ENCODE measurements around the gene TSHZ2.
"Not testable (repeated sequence)": the region's sequence is repeated elsewhere in the genome, so short reads cannot be mapped to it uniquely, and the experiment has no call there.

TSHZ2 gene

GRCh38 chr20:52996130-52996529 lies 24.0 kb downstream of the TSHZ2 start:
- DNase-seq = no peak

- no peak for DNase-seq
Observed at GRCh38 chr20:52996658-52997057, 24.5 kb downstream of the TSHZ2 start.

GRCh38 chr20:52998268-52998667 lies 26.1 kb downstream of the TSHZ2 start:
- DNase-seq = no peak

GRCh38 chr20:52999040-52999439 lies 26.9 kb downstream of the TSHZ2 start:
- DNase-seq = no peak

GRCh38 chr20:53001498-53002301 lies 29.5 kb downstream of the TSHZ2 start:
- DNase-seq = no peak

- DNase-seq = no peak
Observed at GRCh38 chr20:53002786-53003185, 30.6 kb downstream of the TSHZ2 start.

- DNase-seq = peak; percentile 32
Observed at GRCh38 chr20:53003420-53004154, 31.4 kb downstream of the TSHZ2 start.

GRCh38 chr20:53004267-53004813 lies 32.2 kb downstream of the TSHZ2 start:
- DNase-seq = no peak

GRCh38 chr20:53009979-53010735 lies 38.0 kb downstream of the TSHZ2 start:
- no peak for DNase-seq

- DNase-seq = no peak
Observed at GRCh38 chr20:53011640-53012039, 39.5 kb downstream of the TSHZ2 start.

- DNase-seq = no peak
Observed at GRCh38 chr20:53013183-53013582, 41.0 kb downstream of the TSHZ2 start.

- no peak for DNase-seq
Observed at GRCh38 chr20:53013847-53014246, 41.7 kb downstream of the TSHZ2 start.

GRCh38 chr20:53016071-53016470 lies 43.9 kb downstream of the TSHZ2 start:
- no peak for DNase-seq

GRCh38 chr20:53016534-53017042 lies 44.4 kb downstream of the TSHZ2 start:
- DNase-seq = no peak

- DNase-seq = no peak
Observed at GRCh38 chr20:53017206-53017605, 45.0 kb downstream of the TSHZ2 start.

GRCh38 chr20:53019464-53019863 lies 47.3 kb downstream of the TSHZ2 start:
- DNase-seq = no peak

- no peak for DNase-seq
Observed at GRCh38 chr20:53020376-53020775, 48.2 kb downstream of the TSHZ2 start.

GRCh38 chr20:53020834-53021233 lies 48.7 kb downstream of the TSHZ2 start:
- no peak for DNase-seq

- DNase-seq = no peak
Observed at GRCh38 chr20:53021934-53022333, 49.8 kb downstream of the TSHZ2 start.

GRCh38 chr20:53023732-53024520 lies 51.8 kb downstream of the TSHZ2 start:
- DNase-seq = no peak

GRCh38 chr20:53024653-53025052 lies 52.5 kb downstream of the TSHZ2 start:
- not testable (repeated sequence) for DNase-seq

GRCh38 chr20:53027089-53027488 lies 54.9 kb downstream of the TSHZ2 start:
- no peak for DNase-seq

All from NCI-H1092 (cell line).